Kasumi-1 (cell line): ENCODE data around the gene CCNYL1.

Experiments
- DNase-seq, 2 experiments: peaks; one replicate each; lab custom pipeline; 2025; lab: John Stamatoyannopoulos, UW

The CCNYL1 gene

DNA sequence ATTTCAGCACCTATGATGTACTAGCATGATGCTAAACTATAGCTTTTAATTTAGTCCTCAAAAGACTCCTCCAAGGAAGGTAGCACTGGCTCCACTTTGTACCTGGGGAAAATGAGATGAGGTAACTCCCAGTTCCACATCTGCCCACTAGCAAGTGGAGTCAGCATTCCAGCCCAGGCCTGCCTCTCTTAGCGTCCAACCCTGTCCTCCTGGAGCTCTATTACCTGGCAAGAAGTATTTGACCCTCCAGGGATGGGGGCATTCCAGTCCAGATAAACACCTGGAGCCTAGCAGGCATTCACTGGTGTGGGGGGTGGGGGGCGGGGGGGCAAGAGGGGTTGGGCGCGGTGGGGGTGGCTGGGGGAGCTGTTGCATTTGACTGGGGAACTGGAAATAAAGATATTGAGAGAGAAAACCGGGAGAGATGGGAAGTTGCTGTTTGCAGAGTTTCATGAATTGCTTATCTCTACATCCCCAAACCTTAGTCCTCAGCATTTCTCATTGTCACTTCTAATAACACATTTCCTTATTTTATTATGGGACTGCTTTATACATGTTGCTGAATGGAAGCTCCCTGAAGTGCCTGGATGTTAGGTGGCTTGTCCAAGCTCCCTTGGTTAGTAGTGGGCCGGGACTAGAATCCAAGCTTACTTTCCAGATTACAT, 80.3 kb downstream of the CCNYL1 start:
- DNase-seq: no peak

DNA sequence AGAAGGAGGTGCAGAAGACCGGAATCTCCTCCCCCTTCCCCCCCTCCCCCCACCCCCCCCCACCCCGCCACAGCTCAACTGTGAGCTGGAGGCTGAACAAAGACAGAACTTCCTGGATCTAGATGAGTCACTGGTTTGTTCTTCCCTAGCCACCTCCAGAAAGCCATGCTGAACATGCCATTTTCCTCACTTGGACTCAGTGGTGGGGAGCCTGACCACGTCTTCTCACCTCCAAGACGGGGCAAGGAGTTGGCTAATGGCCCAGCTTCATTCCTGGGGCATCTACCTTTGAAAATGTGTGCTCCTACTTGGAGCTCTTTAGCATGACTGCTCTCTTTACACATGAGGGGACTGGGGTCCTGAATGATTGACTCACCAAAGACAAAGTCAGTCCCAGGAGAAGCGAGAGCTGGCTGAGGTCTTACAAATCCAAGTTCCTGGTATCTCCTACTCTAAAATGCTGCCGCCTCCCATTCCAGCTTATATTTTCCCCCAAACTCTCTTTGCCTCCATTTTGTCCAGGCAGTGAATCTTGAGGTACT, 80.9 kb downstream of the CCNYL1 start:
- peak; percentile 48 to 62 for DNase-seq

DNA sequence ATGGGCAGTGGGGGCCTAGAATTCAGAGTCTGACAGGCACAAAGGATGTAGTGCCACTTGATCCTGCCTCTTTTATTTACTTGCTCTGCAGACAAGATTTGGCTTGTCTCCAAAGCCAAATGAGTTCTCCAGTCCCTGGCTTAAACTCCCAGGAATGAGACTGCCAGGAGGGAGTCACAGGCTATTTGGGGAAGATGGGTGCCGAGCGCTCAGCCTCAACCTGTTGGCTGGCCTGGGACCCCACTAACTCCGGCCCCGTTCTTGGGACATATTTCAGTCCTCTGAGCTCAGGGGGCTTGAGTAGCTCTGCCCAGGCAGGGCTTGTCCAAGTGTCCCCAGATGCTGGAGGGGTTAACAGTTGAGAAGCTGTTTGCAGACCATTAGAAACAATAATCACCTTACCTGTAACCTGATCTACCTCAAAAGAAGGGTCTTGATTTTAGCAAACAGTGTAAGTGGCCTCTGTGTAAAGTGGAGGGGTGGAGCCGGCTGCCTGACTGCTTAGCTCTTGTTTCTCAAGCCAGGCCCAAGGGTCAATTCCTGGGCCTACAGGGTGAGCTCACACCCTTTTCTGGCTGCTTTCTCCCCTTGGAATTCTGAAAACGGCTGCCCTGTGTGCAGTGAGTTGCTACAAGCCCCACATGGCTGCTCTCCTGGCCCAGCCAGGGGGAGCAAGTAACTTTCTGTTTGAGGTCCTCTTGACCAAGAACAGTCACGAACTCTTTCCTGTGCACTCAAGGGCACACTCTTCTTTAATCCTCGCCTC, 85.3 kb downstream of the CCNYL1 start:
- no peak for DNase-seq

DNA sequence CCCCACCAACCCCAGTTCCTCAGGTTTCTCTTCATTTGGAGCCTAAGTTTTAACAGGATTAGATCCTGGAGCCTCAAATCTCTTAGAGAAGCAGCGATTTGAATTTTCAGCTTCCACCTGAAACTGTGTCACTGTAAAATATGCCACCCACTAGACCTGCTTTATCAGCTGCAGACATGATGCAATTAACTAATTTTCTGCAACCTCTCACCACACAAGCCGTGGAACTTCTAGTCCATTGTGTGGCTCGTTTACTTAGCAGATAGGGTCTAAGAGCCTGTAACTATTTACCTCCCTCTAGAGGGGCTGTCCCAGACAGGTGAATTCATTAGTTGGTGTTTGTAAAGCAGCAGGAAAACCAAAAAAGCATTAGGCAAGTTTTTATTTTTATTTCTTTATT, 89.8 kb downstream of the CCNYL1 start:
- DNase-seq: no peak

DNA sequence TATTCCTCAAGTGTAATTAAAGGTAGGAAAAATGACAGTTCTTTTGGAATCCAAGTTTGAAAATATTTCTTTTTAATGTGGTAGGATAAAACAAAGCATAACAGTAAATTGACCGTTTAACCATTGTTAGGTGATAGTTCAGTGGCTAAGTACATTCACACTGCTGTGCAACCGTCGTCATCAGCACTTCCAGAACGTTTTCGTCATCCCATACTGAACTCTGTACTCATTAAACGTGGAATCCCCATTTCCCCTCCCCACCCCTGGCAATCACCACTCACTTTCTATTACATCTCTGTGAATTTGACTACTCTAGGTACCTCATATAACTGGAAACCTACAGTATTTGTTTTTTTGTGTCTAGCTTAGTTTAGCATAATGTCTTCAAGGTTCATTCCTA, 91.2 kb downstream of the CCNYL1 start:
- no peak for DNase-seq
